Thymus (tissue), 11 donors: ENCODE results near the gene ARL4C. TPM values are rescaled to one million over a fixed set of nuclear protein-coding genes. Genes with fewer than 3 reads are reported as not detected.
A peak's percentile ranks its signal among the peaks of the same experiment; 100 is the strongest.

Experiments used
- DNase-seq, 9 donors: peaks; one replicate each; pipeline ENCODE4 v3.0.0-alpha.2; 2013; ENCODE audit warnings: low spot score in 9 of 9, low read depth in 6 of 9, missing footprints in 1 of 9
- H3K27ac ChIP-seq, 2 donors: one replicate each; pipeline ENCODE4 v1.5.1; 2013; ENCODE audit warnings: control low read depth in 1 of 2, low read depth in 1 of 2, low read length in 1 of 2, mild to moderate bottlenecking in 1 of 2, moderate library complexity in 1 of 2
- H3K27me3 ChIP-seq, 2 donors: one replicate each; pipeline ENCODE4 v1.5.1; 2013; ENCODE audit warnings: low read length in 1 of 2; ENCODE audit not compliant: control insufficient read depth in 2 of 2, insufficient read depth in 1 of 2
- H3K36me3 ChIP-seq, 2 donors: one replicate each; pipeline ENCODE4 v1.5.1; 2013; ENCODE audit warnings: low read length in 1 of 2, mild to moderate bottlenecking in 1 of 2, moderate library complexity in 1 of 2; ENCODE audit not compliant: control insufficient read depth in 2 of 2, insufficient read depth in 2 of 2
- H3K4me1 ChIP-seq, 2 donors: one replicate each; pipeline ENCODE4 v1.5.1; 2013; ENCODE audit warnings: low read length in 2 of 2; ENCODE audit not compliant: control insufficient read depth in 2 of 2, insufficient read depth in 2 of 2
- H3K4me3 ChIP-seq, 2 donors: one replicate each; pipeline ENCODE4 v1.5.1; 2013; ENCODE audit warnings: low read length in 2 of 2, control low read depth in 1 of 2, mild to moderate bottlenecking in 1 of 2
- H3K9me3 ChIP-seq, 2 donors: one replicate each; pipeline ENCODE4 v1.5.1; 2013; ENCODE audit warnings: low read length in 1 of 2, mild to moderate bottlenecking in 1 of 2; ENCODE audit not compliant: control insufficient read depth in 2 of 2, insufficient read depth in 1 of 2
- WGBS: extraction: QIAGEN DNeasy Blood & Tissue Kit; methylation state at CpG from one replicate; pipeline ENCODE4 v1.1.7; 2013; 5-methylcytosine and 5-hydroxymethylcytosine counted together
- polyA plus RNA-seq: library from polyadenylated mRNA; stranded (reverse); fragments of 200-250 nt; gene quantifications from one replicate; pipeline ENCODE4 v1.2.3, GENCODE V29; 2013
- total RNA-seq: library from RNA; stranded (reverse); fragments of 120-200 nt; gene quantifications from one replicate; pipeline ENCODE4 v1.2.4, GENCODE V29; 2013
- donor health status: healthy.

The ARL4C gene
- total and polyA plus RNA-seq, 2 donors: 46.7 to 59.9 TPM

GRCh38 chr2:234512884-234513669 is 16.2 kb upstream of the ARL4C start:
- H3K4me1 ChIP-seq: no peaks in the 10 kb centered on the region
- no peak overlapping the region for H3K4me3 ChIP-seq
- WGBS: 95% methylated on average over 14 of the region's 14 CpGs
- DNase-seq: no peak
- peaks cover 3 to 11% of the 10 kb centered on the region in 2 donors for H3K9me3 ChIP-seq
- H3K36me3 ChIP-seq: no peaks in the 10 kb centered on the region
- H3K27ac ChIP-seq: no peak overlapping the region
- H3K27me3 ChIP-seq: peaks cover 0 to 9% of the 10 kb centered on the region in 2 donors

GRCh38 chr2:234502919-234503285 is 6.0 kb upstream of the ARL4C start:
- no peaks in the 10 kb centered on the region for H3K36me3 ChIP-seq
- no peak for DNase-seq
- WGBS: 83% methylated on average over 3 of the region's 3 CpGs
- H3K4me3 ChIP-seq: no peak overlapping the region
- H3K27ac ChIP-seq: no peak overlapping the region
- H3K9me3 ChIP-seq: no peaks in the 10 kb centered on the region
- H3K27me3 ChIP-seq: peaks cover 0 to 5% of the 10 kb centered on the region in 2 donors
- peaks cover 0 to 10% of the 10 kb centered on the region in 2 donors for H3K4me1 ChIP-seq

DNA sequence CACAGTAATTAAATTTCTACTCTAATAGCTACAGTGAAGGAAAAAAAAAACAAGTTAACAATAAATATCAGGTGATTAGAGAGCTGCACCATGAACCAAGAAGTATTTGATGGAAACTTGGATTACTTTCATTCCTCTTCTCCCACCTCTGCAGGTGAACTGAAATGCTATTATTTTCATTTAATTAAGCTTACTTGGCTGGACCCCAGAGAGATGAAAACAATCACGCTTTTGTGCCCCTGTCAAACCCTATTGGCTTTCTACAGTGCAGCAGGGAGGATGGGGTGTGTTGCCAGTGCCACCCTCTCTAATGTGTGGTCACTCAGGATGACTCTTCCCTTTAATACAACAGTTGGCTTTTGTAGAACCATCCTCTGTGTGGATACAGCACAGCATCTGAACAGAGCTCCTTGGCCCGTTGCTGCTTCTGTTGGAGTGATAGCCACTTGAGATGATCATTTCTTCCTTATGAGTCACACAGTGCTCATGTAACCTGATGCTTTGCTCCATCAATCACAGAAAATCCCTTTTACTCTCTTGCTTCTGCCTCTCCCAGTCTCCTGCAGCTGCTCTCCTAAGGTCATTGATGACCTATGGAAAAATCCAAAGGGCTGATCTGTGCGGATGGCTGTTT is 5.5 kb upstream of the ARL4C start:
- no peak overlapping the region for H3K4me3 ChIP-seq

DNA sequence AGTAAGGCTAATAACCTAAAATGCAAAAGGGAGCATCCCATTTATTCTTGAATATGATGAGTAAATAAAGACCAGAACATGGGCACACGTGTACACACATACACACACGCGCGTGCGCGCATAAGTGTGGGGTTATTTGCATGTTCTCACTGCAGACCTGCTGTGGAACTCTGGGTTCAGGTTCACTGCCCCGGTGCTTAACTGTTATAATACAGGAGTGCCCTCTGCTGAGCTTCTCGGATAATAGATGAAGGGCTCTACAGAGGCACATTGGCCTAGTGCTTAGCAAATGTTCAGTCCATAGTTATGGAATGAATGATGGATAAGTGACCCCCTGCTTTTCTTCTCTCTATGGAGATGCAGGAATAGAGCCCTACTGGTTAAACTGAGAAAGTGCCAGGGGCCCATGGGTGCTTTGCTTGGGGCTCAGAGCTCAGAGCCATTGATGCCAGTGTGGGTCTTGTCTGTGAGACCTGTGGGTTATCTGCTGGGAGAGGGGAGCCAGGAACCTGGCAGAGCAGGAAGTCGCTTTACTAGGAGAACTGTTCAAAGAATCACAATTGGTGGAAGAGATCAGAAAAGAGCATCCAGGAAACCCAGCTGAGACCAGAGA is 3.6 kb upstream of the ARL4C start:
- no peak overlapping the region for H3K27ac ChIP-seq
- DNase-seq: peak in 4 of 9 donors; percentile 62 to 89 (median 72)
- 38% methylated on average over 9 of the region's 9 CpGs for WGBS

More for the DNA sequence above, 5.5 kb upstream of the ARL4C start:
- no peaks in the 10 kb centered on the region for H3K9me3 ChIP-seq
- H3K27ac ChIP-seq: no peak overlapping the region
- H3K36me3 ChIP-seq: no peaks in the 10 kb centered on the region
- DNase-seq: no peak
- WGBS: 90% methylated on average over 3 of the region's 3 CpGs
- H3K4me1 ChIP-seq: peaks cover 0 to 13% of the 10 kb centered on the region in 2 donors
- H3K27me3 ChIP-seq: peaks cover 0 to 5% of the 10 kb centered on the region in 2 donors

DNA sequence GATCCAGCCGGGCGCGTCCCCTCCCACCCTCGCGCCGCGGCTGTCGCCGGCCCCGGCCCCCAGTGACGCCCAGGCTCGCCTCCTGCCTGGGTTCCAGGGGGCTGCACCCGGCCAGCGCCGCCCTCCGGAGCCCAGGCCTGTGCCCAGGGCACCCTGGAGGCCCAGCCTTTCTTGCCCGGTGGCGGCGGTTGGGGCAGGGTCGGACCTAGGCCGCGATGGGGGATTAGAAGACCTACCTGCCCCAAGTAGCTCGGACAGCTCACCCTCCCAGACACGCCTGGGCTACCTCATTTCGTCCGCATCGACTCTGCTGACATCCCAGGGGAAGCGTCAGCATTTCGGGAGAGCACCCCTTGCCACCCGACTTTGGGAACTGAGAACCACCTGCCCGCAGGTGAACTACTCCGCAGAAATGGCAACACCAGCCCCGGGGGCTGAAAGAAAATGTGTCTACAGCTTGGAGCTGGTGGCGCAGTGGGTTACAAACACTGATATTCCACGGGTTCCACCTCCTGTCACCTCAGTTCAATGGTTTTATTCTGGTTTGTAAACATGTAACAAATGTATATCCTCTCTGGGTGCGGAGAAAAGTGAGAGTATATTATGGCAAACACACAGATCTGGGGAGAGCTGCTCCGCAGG is 834 bp upstream of the ARL4C start:
- Histone ChIP-seq H3K9me3 (no peaks in the 10 kb centered on the region), H3K4me1 (peaks cover 0 to 18% of the 10 kb centered on the region in 2 donors), H3K27me3 (no peaks in the 10 kb centered on the region), H3K36me3 (peaks cover 0 to 6% of the 10 kb centered on the region in 2 donors), H3K4me3 (peak overlapping the region; percentile 41 to 92), H3K27ac (peak overlapping the region in 1 of 2 donors; percentile 86)
- 78% methylated on average over 37 of the region's 37 CpGs for WGBS
- DNase-seq: no peak

More for the DNA sequence above, 3.6 kb upstream of the ARL4C start:
- Histone ChIP-seq H3K36me3 (no peaks in the 10 kb centered on the region), H3K4me3 (no peak overlapping the region), H3K4me1 (peaks cover 0 to 13% of the 10 kb centered on the region in 2 donors), H3K9me3 (no peaks in the 10 kb centered on the region), H3K27me3 (peaks cover 0 to 5% of the 10 kb centered on the region in 2 donors)

DNA sequence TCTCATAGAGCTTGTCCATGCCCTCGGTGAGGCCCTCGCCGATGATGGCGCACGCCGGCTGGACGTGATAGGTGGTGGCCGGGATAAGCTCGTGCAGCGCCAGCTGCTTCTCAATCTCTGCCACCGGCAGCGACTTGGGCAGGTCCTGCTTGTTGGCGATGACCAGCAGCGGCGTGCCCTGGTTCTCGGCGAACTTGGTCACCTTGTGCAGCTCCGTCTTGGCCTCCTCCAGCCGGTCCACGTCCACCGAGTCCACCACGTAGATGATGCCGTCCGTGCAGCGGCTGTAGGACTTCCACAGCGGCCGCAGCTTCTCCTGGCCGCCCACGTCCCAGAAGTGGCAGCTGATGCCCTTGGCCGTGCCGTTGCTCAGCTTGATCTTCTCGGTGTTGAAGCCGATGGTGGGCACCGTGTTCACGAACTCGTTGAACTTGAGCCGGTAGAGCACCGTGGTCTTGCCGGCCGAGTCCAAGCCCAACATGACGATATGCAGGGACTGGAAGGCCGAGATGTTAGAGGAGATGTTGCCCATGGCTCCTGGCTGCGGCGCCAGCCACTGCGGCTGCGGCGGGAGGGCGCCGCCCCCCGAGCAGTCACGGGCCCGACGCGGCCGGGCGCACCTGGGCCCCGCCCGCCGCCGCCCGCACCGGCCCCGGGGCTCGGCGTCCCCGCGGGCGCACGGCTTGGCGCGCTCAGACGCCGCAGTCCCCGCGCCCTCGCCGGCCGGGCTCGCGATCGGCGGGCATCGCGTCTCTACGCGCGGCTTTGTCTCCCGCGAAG is 636 bp downstream of the ARL4C start:
- DNase-seq: peak in 4 of 9 donors; percentile 47 to 79 (median 68)
- Histone ChIP-seq H3K36me3 (peaks cover 0 to 16% of the 10 kb centered on the region in 2 donors), H3K27ac (peak overlapping the region; percentile 90 to 95)

GRCh38 chr2:234495251-234496054 is 1.4 kb downstream of the ARL4C start:
- Histone ChIP-seq H3K9me3 (no peaks in the 10 kb centered on the region), H3K27me3 (no peaks in the 10 kb centered on the region), H3K36me3 (peaks cover 0 to 18% of the 10 kb centered on the region in 2 donors), H3K4me1 (peaks cover 15 to 29% of the 10 kb centered on the region in 2 donors), H3K27ac (peak overlapping the region; percentile 90 to 95), H3K4me3 (peak overlapping the region; percentile 92 to 96)
- peak in 2 of 9 donors; percentile 42 to 71 for DNase-seq
- 1% methylated on average over 40 of the region's 40 CpGs for WGBS

More for the DNA sequence above, 636 bp downstream of the ARL4C start:
- Histone ChIP-seq H3K27me3 (no peaks in the 10 kb centered on the region), H3K4me3 (peak overlapping the region; percentile 92 to 96), H3K9me3 (no peaks in the 10 kb centered on the region), H3K4me1 (peaks cover 11 to 27% of the 10 kb centered on the region in 2 donors)
- under 1% methylated on average over 89 of the region's 89 CpGs for WGBS
